GM18873 (cell line): ENCODE results near the gene HOXD3.

Experiments
- ATAC-seq: cut with Tn5 transposase; IDR thresholded peaks from one replicate; pipeline ENCODE4 v1.9.1; 2021; ENCODE audit warnings: mild to moderate bottlenecking, moderate library complexity, moderate number of reproducible peaks; ENCODE audit not compliant: unreplicated experiment, low FRiP score

Gene HOXD3

DNA sequence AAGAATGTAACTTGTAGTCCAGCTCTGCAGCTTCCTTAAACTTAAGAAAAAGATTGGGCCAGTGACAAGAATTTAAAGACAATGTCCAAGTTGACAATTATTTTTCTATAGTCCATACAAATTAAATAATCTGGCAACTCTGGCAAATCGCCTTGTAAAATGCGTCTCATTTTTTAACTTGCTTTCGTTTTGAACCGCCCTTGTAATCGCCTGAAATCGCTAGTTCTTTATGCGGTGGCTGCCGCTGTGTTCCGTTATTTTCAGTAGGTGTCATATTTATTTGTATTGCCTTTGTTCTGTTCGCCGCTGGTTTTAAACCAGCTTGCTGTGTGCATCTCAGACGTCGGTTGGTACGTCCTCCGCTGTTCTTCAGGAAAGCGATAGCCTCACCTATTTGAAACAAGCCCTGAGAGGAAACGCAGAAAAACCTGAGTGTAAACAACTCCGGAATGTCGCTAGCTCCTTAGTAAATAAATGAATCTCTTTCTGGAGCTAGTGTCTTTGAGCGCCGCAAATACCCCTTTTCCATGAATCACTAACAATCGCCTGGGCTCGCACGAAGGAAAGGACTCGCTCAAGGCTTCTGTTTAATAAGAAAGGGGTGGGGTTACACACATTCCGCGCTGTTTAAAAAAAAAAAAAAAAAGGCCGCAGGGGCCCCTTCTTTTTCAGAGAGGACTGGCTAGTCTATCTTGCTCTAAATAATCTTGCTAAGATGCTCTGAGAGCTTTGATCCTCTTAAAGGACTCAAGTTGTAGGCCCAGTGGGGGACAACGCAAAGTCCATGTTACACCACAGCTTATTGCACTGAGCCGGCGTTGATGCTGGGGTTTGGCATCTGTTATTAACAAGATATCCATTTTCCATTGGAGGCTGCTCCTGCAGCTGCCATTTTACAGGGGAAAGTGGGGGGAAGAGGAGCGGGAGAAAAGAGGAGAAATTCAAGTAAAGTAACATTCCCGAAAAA, 24.6 kb upstream of the HOXD3 start:
- ATAC-seq: no peak

DNA sequence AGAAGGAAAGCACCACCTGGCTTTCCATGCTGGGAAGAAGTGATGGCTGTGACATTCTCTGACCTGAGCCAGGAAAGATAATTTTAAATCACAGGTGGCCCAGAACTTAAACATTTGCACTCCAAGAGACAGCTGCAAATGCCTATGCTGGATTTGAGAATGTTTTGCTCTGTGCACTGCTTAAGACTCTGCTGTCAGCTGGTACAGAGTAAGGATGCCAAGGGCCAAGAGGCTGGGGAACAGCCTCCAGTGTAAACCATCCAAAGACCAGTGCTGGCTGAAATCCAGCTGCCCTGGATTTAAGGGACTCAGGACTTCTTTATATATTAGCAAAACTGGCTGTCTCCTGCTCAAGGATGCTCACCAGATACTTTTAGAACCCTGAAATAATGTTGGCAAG, 23.7 kb upstream of the HOXD3 start:
- no peak for ATAC-seq

DNA sequence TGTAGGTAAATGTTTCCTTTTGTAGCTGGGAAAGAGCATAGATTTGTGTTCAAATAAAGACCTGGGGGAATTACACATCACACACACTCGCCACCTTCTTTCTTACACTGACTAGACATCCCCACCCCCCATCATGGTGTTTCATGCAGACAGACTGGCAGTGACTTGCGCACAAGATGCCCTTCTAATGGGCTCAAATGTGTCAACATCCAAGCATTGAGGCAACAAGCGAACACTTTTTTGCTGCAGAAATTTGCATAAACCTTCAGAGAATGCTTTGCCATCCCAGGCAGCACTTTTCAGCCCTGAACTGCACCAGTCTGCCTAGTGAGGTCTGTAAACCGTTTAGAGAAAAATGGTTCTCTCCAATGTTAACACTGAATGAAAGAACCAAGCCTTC, 23.1 kb upstream of the HOXD3 start:
- no peak for ATAC-seq

DNA sequence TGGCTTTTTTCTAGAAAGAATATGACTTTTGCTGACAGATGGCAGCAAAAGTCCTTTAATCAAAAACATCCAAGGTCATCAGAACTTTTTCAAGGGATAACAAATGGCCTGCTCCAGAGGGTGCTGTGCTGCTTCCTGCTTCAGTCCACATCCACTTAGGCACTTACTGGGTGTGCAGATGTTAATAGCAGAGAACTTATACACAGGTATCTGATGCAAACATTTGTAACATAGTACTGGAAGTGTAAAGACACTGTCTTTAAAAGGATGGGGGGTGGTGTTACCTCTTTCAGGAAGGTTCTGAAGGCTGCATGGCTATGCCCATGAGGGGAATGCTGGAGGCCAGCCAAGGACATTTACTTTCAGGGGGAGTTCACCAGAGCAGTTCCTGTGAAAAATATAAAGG, 22.1 kb upstream of the HOXD3 start:
- ATAC-seq: no peak

DNA sequence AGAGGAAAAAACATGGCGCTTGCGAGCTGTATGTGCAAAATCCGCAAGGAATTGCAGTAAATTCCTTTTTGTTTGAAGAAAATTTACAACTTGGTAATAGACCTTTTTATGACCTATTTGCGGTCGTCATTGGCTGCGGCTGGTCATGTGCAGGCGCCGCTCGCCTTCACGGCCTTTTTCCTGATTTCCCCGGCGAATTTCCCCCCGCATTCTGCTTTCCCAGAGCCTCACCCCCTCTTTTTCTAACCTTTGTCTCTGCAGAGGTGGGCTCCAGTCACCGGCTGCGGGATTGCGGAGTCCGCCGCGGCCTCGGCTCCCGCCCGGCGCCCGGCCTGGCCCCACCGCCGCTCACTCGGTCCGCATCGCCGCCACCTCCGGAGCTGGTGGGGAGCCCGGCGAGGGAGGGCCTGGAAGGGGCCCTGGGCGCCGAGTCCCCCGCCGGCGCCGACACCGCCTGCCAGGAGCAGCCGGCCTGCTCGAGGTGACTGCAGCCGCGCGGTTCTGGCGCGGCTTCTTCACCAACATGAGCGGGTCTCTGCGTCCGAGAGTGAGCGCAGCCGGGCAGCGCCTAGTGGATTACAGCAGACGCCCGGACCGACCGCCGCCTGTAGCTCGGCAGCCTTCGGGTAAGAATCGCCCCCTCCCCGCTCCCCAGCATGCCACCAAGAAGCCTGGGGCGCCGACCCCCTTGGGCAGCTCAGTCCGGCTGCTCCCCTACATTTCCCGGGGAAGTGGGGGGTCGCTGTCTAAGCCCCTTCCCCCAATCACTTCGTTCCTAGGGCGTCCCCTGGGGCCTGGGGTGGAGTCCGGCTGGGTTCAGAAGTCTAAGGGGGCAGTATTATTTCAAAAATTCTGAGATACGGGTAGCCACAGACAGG, 20.5 kb upstream of the HOXD3 start:
- no peak for ATAC-seq

DNA sequence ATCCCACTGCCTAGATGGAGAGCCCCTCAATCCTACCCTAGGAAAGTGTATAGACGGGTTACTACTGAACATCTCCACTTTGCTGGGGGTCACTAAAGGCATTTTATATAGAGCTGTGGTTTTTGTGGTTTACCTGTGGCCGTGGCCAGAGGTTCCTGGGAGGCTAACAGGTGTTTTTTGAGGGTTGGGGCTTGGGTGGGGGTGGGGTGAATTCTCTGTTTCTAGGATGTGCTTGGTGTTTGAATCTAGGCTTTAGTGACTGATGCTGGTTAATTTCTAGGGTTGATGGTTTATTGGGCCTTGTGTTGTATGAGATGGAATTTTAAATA, 19.9 kb upstream of the HOXD3 start:
- no peak for ATAC-seq

DNA sequence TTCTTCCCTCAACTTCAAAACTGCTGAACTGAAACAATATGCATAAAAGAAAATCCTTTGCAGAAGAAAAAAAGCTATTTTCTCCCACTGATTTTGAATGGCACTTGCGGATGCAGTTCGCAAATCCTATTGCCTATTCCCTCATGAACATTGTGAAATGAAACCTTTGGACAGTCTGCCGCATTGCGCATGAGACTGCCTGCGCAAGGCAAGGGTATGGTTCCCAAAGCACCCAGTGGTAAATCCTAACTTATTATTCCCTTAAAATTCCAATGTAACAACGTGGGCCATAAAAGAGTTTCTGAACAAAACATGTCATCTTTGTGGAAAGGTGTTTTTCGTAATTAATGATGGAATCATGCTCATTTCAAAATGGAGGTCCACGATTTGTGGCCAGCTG, 19.2 kb upstream of the HOXD3 start:
- ATAC-seq: no peak

DNA sequence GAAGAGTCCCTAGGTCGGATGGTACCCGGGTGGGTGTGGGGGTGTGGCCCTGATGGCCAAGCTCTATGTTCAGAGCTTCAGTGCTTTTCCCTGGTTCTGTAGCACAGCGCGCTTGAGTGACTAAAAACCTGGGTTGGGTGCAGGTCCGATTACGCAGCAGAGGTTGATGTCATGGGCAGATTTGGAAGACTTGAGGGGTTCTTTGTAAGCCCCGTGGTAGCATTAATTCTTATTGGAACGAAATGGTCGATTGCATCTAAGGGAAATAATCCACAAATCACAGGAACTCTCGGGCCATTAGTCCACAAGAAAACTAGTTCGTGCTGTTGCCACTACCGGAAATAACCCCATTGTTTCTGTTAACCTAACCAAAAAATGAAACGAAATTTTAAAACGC, 18.6 kb upstream of the HOXD3 start:
- no peak for ATAC-seq

DNA sequence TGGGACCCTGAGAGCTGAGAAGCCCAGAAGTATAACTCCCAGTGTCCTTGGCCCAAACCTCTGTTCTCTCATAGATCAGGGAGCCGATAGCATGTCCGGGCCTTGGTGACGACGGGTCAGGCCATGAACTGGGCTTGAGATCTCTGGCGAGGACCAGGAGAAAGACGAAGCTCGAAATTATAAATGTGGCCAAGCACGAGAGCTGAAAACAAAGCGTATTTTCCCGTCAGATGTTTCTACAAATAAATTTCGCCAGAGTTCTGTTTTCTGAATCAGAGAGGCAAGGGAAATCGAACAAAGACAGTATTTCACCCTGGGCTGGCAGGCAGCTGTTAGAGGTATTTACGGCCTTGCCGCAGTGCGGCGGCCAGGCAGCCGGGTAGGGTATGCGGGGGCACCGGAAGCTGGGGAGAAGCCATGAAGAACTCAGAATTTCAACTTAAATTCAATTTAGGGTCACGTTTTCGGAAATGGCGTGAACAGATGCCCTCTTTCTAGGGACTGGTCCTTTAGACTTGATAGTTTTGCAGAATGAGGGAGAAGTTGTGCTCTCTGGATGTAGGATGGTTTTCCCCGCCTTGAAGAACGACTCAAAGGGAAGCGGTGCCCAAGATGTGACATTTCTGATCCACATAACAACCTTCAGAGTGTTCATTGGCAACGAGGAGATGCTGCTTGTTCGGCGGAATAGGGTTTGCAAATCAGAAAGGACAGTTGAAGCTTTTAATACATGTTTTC, 18.0 kb upstream of the HOXD3 start:
- no peak for ATAC-seq

DNA sequence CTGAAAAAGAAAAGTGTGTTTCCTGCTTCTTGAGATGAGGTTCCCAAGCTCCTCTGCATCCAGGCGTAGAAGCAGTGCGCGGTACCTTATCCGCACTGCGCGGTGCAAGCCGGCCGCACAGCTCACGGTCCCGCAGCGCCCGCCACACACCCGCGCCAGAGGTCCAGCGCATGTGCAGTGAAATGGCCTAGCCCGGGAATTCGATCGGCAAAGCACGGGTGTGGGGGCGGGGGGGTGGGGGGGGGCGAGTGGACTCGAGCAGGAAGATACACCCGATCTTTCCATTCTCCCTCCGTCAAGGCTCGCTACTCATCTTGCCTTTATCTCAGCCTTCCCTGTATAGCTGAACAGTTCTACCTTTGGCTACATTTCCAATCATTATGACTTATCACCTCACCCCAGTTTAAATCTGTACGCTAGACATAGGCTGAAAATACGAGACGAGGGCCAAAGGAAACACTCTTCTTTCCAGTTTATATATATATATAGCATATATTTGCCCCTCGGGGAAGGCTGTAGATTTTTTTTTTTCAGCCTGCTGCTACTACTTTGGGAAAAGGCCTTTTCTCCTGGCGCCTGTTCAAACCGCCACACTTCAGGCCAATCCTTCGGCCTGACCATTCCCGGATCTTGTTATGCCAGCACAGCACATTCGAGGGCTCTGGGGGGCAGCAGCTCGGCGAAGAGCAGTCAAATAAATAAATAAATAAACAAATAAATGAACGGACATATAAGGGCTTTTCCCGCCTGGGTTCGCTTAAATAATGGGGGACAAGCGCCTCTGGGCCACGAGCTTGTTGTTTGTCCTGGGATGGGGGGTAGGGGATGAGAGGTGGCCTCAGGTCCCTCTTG, 17.2 kb upstream of the HOXD3 start:
- ATAC-seq: no peak

DNA sequence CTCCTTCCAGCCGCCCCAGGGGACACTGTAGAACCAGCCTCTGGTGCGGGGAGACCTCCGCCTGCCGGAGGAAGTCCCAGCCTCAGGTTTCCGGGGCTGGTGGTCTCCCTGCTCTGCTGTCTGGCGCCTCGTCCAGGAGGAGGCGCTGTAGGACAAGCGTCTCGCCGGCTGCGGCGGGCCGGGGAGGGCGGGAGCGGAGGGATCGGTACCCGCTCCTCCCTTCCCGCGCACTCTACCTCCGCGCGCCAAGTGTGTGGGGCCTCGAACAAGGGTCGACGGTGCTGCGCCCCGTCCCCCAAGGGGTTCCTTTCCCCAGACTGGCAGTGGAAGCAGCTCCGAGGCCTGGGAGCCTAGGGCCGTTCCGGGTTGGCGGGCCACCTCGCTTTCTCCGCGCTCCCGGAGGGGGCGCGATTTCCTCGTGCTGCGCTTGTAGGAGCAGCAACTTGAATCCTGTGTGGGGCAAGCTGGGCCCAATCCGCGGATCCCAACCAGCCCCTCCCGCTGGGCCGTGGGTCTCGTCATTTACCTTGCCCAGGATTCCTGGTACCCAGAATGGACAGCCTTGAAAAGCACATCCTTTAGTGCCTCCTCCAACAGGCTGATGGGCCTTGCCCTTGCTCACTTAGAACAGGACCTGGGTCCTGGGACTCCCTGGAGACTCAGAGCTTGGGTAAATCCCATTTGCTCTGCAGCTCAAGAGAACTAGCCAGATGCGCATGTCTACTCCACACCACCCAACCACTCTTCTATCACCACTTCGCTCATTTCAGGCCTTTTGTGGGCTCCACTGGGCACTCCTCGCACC, 16.4 kb upstream of the HOXD3 start:
- peak; percentile 71 for ATAC-seq

DNA sequence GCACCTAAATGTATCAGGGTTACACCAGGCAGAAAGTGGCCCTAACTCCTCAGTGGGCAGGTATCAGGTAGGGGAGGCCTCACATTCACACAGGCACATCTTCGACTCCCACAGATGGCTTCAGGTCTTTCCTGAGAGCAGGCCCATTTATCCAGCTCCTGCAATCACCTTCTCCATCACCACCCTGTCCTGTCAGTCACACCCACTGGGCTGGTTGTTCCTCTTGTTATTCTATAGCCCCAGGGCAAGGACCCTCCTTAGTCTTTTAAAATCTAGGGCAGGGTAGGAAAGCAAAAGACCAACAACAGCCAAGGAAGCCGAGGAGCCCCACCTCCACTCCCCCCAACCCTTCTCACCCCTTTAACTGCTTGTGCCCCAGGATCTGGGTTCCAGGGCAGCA, 14.8 kb upstream of the HOXD3 start:
- no peak for ATAC-seq

DNA sequence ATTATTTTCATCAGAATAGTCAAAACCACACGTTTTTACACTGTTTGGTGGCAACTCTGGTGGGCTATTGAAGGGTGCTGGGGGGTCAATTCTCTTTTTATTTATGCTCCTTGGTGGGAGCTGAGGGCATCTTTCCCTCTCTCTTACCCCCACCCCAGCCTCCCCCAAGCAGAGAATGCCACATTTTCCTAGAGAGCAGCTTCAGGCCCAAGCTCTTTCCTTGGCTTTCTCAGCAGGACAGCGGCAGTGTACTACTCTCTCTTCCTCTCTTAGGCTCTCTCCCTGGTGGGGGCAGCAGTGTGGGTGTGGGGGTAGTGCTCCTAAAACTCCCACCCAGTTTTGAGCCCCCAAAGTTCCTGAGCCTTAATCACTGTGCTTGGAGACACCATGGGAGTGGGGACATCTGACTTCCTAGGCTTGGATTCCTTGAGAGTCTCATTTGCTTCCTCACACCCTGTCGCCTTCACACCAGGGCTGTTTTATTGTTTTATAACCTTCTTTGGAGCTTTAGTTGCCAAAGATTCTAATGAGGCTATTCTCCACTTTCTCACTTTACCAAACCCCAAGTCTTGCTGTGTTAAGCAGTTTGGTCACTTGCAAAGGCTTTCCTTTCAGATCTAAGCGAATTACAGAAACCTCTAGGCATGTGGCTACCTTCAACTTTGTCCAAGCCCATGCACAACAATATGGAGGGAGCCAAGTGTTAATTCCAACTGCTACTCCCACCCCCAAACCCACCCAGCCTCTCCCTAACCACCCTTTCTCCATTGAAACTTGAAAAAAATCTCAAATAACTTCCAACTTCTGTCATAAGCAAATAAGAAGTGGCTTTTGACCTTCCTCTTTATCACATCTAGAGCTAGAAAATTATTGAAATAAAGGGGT, 11.8 kb upstream of the HOXD3 start:
- ATAC-seq: no peak

DNA sequence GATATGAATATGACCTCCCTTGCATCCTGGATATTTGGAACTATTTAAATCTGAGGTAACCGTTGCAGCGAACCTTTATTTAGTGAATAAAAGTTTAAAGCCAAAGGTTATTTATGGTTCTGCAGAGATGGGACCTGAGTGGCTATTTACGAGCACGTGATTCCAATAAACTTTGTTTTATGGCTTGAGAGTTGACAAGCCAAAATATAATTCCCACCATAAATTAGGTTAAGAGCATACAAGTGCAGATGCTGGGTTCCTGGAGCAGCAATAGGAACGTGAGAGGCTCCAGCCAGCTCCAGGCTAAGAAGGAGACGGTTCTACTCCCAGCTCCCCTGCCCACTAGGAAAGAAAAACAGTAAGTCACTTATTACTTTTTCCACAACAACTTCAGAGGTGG, 11.0 kb upstream of the HOXD3 start:
- ATAC-seq: no peak

DNA sequence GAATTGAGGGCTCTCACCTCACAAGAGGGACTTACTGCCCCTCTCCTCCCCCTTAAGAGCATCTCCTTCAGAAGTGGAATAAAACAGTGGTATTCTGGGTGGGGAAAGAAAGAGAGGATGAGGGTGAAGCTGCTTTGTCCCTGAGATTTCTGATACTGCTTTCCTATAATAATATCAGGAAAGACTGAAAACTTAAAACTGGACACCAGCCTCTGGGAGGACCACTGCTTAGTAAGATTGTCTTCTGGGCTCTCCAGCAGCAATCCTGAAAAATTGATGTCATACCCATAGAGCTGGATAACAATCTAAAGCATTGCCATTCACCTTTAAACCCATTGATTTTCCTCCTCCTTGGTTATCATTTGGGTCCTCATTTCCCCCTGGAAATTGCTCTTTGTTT, 10.5 kb upstream of the HOXD3 start:
- no peak for ATAC-seq

DNA sequence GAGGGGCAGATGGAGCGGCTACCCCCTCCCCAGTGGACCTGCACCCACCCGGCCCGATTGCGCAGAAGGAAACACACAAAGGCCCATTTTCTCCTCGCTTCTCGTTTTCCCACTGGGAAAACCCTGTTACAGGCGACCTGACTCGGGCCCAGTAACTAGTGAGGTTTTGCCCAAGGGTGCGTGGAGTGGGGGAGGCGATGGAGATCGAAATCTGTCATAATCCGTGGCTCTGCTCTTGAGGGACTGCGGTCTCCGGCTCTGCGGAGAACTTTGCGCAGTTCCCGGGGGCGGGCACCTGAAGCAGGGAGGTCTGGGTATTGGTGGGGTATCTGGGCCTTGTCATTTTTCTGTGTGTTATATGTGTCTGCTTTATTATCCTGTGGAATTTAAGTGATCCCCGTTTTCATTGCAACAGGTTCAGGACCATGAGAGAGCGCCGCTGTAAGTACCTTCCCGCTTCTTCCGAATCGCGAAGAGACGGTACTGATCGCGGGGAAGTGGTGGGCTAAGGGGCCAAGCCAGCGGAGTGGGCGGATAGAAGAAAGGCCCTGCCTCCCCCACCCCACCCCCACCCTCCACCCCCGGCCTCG, 9.8 kb upstream of the HOXD3 start:
- ATAC-seq: no peak

DNA sequence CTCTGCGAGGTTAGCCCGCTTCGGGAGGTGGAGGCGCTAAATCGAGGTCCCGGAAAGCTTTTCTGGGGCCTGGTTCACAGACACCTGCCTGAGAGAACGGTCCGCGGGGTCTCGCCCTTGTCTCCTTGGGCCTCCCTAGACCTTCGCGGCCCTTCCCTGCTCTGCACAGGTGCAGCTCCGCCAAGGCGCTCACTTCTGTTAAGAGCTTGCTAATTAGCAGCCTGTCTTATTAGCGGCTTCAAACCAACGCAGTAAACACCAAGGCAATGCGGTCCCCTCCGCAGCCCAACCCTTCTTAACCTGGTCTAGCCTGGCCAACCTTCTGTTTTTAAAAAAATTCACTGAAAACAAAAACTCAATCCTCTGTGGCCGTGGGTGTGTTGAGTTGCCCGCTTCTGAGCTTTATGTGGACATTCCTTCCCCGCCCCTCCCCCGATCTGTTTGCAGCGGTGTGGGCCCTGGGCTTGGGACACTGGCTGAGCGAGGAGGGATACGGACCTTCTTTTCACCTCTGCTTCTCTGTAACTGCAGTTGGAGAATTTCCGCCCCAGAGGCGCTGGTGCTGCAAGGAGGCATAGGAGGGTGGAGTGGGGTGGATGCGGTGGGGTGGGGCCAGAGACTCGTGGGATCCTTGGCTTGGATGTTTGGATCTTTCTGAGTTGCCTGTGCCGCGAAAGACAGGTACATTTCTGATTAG, 9.2 kb upstream of the HOXD3 start:
- ATAC-seq: no peak
